ENCODE data around the gene MPDU1.
A peak's percentile ranks its signal among the peaks of the same experiment; 100 is the strongest.

The MPDU1 gene

DNA sequence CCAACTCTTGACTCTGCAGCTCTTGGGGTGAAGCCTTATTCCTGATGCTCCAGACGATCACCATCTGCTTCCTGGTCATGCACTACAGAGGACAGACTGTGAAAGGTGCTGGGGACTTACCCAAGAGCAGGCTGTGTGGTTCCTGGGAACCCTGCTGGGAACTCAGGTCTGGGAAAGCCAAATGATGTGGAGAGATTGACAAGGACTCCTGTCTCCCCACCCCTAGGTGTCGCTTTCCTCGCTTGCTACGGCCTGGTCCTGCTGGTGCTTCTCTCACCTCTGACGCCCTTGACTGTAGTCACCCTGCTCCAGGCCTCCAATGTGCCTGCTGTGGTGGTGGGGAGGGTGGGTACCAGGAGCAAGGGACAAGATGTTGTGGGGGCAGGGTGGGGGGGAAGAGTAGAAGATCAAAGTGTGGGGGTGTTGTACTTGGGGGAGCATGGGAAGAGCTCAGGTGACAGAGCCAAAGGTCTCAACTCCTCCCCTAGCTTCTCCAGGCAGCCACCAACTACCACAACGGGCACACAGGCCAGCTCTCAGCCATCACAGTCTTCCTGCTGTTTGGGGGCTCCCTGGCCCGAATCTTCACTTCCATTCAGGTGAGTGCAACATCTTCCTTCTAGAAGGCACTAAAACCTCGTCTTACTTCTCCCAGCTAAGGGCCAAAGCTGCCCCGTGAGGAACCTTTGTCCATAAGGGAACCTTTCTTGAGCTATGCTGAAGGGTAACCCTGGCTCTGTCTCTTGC, 3.2 kb downstream of the MPDU1 start:
- DNase-seq (ENCODE audit: low spot score): no peak
- TF ChIP-seq, protein P1, sequence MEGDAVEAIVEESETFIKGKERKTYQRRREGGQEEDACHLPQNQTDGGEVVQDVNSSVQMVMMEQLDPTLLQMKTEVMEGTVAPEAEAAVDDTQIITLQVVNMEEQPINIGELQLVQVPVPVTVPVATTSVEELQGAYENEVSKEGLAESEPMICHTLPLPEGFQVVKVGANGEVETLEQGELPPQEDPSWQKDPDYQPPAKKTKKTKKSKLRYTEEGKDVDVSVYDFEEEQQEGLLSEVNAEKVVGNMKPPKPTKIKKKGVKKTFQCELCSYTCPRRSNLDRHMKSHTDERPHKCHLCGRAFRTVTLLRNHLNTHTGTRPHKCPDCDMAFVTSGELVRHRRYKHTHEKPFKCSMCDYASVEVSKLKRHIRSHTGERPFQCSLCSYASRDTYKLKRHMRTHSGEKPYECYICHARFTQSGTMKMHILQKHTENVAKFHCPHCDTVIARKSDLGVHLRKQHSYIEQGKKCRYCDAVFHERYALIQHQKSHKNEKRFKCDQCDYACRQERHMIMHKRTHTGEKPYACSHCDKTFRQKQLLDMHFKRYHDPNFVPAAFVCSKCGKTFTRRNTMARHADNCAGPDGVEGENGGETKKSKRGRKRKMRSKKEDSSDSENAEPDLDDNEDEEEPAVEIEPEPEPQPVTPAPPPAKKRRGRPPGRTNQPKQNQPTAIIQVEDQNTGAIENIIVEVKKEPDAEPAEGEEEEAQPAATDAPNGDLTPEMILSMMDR (IDR thresholded peaks at IDR 0.05): no peak
- no peak overlapping the region for H3K4me3 ChIP-seq
- H3K27ac ChIP-seq: peak overlapping the region in 1 of 2 donors; percentile 55

DNA sequence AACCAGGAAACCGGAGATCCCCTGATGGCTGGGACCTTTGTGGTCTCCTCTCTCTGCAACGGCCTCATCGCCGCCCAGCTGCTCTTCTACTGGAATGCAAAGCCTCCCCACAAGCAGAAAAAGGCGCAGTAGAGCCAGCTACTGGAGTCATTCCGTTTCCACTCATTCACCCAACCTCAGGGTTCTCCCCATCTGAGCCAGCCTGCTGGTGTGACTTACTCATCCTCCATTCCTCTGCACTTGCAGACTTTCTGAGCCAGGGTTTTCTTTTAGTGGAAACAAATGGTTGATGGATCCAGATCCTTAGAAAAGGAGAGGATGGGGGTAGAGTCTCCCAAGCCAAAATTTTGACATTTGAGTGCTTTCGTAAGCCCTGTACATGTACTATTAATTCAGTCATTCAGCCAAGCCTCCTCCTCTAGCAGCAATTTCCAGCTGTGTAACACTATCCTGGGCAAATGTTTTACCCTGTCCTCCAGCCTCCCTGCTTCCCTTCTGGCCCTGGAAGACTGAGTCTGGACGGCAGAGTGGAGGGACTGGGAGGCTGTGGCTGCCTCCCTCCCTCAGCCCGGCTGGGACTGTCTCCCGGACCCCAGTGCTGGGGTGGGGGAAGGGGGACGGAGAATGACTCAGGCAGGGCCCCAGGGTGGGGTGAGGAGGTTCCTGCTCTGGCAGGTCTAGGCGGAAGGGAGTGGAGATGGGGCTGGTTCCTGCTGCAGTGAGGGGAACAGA, 3.9 kb downstream of the MPDU1 start:
- DNase-seq (ENCODE audit: low spot score): no peak
- Histone ChIP-seq H3K27ac (peak overlapping the region in 1 of 2 donors; percentile 74), H3K4me3 (no peak overlapping the region)
- TF ChIP-seq, protein P1 (IDR thresholded peaks at IDR 0.05): no peak

DNA sequence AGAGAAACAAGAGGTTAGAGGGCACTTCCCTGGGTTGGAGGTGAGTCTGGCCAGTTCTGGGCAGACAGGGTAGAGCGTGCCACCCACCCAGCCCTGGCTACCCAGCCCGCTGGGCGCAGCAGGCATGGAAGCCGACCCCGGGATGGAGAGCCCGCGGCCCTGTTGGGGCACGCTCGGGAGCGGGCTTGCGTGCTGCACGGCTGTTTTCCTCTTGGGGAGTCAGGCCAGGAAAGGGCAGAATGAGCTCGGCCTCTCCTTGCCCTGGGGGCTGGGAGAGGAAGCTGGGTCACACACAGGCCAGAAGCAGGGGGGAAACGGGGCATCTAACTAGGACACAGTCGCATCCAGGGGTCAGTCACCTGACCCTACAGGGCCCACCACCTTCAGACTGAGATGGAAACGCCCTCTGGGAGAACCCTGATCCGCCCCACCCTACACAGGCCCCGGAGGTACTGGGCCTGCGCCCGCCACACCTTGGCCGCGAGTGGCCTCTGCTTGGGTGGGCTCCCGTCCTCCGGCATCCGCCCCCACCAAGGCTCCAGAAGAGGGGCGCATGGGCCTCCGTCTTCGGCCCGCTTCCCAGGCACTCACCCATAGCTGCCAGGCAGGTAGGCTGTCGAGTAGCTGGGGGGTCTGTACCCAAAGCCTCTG, 5.0 kb downstream of the MPDU1 start:
- no peak for DNase-seq (ENCODE audit: low spot score)
- peak overlapping the region; percentile 72 for H3K4me3 ChIP-seq
- peak overlapping the region; percentile 4 to 74 for H3K27ac ChIP-seq
- TF ChIP-seq, protein P1 (IDR thresholded peaks at IDR 0.05): no peak

DNA sequence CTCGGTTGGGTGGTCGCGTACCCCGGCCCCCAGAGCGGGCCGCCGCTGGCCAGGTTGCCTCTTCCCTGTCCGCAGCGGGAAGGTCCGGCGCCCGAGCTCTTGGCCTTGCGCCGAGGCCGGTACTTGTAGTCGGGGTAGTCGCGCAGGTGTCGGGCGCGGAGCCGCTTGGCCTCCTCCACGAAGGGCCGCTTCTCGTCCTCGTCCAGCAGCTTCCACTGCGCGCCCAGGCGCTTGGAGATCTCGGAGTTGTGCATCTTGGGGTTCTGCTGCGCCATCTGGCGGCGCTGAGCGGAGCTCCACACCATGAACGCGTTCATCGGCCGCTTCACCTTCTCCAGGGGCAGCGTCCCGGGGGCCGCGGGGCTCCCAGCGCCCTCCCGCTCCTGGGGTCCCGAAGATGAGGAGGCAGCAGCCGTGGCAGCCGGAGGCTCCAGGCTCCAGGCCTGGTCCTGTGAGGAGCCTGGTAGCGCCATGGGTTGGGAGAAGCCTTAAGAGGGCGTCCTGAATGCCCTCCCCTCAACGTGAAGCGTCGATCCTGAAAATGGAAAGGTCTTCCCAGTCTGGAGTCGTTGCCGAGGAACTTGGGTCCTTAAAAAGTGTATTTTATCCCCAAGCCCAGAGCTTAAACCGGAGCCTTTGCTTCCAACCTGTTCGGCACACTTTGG, 5.7 kb downstream of the MPDU1 start:
- DNase-seq (ENCODE audit: low spot score): peak; percentile 85
- Histone ChIP-seq H3K4me3 (peak overlapping the region; percentile 72), H3K27ac (peak overlapping the region; percentile 4 to 74)
- TF ChIP-seq, protein P1 (IDR thresholded peaks at IDR 0.05): peak; percentile 93

DNA sequence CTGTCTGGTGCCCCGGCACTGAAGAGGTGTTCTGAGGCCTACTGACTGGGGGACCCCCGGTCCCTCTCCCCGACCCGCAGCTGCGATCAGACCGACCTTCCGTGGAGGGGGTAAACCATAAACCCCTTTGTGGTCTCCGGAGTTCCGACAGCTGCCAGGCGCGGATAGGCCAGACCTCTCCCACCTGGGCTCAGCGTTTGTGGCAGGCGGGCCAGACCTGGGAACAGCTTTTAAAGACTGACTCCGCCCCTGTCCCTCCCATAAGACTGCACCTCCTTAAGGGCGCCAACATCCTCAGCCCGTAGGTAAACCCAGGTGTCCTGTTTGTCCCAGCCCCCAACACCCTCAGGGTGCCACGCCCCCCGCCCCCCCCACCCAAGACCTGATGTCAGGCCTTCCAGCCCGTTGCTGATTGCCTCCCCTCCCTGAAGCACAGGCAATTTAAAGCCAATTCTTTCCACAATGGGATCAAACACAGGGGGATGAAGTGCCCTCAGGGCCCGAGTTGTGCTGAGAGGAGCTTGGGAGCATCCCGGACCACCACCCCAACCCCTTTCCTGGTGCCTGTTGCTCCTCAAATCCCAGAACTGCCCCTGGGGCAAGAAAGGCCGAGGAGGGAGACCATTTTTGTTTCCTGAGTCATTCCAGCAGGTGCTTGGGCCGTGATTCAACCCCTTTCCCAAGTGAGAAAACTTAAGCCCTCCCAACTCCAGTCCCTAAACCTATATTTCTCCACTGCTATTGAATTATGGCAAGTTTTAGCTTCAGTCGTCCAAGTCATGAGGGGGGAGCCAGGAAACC, 6.4 kb downstream of the MPDU1 start, which contains the start of gene SOX15:
Gene SOX15, minus strand, starts transcription at position 204 of the 801 bp plus-strand sequence. CDS start 418 bp downstream, outside the sequence.
- peak within 1 kb of the TSS; percentile 4 to 74 for H3K27ac ChIP-seq
- no peak for DNase-seq (ENCODE audit: low spot score)
- TF ChIP-seq, protein P1 (IDR thresholded peaks at IDR 0.05): no peak
- peak within 1 kb of the TSS; percentile 72 for H3K4me3 ChIP-seq

DNA sequence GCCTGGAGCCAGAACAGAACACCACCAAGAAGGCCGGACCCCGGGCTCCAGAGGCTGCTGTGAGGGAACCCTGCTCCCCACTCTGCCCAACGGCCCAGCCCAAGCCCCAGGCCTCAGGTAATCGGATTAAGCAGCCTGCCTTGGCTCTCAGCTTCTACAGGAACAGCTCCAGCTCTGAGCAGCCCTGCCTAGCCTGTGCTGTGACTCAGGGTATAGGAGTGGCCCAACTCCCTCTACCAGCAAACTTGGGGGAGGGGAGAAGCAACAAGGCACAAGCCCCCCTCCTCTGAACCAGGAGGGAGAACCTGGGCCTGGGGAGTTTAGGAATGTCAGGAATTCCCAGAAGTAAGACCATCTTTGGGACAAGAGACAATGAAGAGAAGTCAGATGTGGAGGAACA, 7.1 kb downstream of the MPDU1 start:
- DNase-seq (ENCODE audit: low spot score): no peak
- Histone ChIP-seq H3K27ac (no peak overlapping the region), H3K4me3 (no peak overlapping the region)
- TF ChIP-seq, protein P1 (IDR thresholded peaks at IDR 0.05): no peak

All from coronary artery (tissue), 2 donors.